T-cell (primary cell): ENCODE measurements around the gene FAM53B. TPM values are rescaled to one million over a fixed set of nuclear protein-coding genes. Genes with fewer than 3 reads are reported as not detected.
A peak's percentile ranks its signal among the peaks of the same experiment; 100 is the strongest.

Experiments
- ATAC-seq, 4 experiments: fragments of 200-7000 bp in 3 of 4; fragments of 150-1000 bp in 1 of 4; cut with Tn5 transposase; replicated peaks in 1 of 4; 1 replicate in 3 of 4; 2 replicates in 1 of 4; pipeline ENCODE4 v1.10.0; 2021; ENCODE audit warnings: moderate library complexity in 3 of 4, mild to moderate bottlenecking in 2 of 4, moderate number of reproducible peaks in 1 of 4
- CTCF ChIA-PET, 2 donors: fragments of 300-600 bp; sonication (Branson Sonifier 250); formaldehyde crosslinking; loops; one replicate each; lab custom pipeline; 2022; ENCODE audit warnings: antibody characterized with exemption in 2 of 2; lab: Charles Lee
- POLR2A ChIA-PET, 2 donors: fragments of 300-600 bp; sonication (Branson Sonifier 250); formaldehyde crosslinking; loops; one replicate each; lab custom pipeline; 2022; ENCODE audit warnings: antibody characterized with exemption in 2 of 2; lab: Charles Lee
- DNase-seq, 35 experiments: peaks; one replicate each; pipeline versions ENCODE4 v3.0.0 to v3.0.0-alpha.2; 2013 to 2023
- H3K27ac ChIP-seq: one replicate; pipeline ENCODE4 v1.5.1; 2013; ENCODE audit warnings: low read length
- H3K27me3 ChIP-seq, 2 experiments: replicated peaks in 1 of 2; 1 replicate in 1 of 2; 2 replicates in 1 of 2; pipeline versions ENCODE4 v1.6.1 to v1.7.0; 2013; ENCODE audit warnings: low read length in 1 of 2, mixed read lengths in 1 of 2; ENCODE audit not compliant: control insufficient read depth in 2 of 2, insufficient read depth in 2 of 2; ENCODE audit errors: extremely low read depth in 1 of 2
- H3K36me3 ChIP-seq, 2 donors: 1 replicate in 1 of 2; 2 replicates in 1 of 2; pipeline versions ENCODE4 v1.6.1 to v1.7.0; 2013; ENCODE audit warnings: low read length in 1 of 2; ENCODE audit not compliant: control insufficient read depth in 2 of 2, insufficient read depth in 1 of 2; ENCODE audit errors: extremely low read depth in 1 of 2
- H3K4me1 ChIP-seq, 2 experiments: 1 replicate in 1 of 2; 2 replicates in 1 of 2; pipeline versions ENCODE4 v1.6.1 to v1.7.0; 2013; ENCODE audit warnings: low read length in 2 of 2, mixed read lengths in 1 of 2; ENCODE audit not compliant: insufficient read depth in 2 of 2, control insufficient read depth in 1 of 2; ENCODE audit errors: extremely low read depth in 1 of 2
- H3K4me3 ChIP-seq, 2 donors: 1 replicate in 1 of 2; 2 replicates in 1 of 2; pipeline versions ENCODE4 v1.5.1 to v1.7.0; 2013; ENCODE audit warnings: mild to moderate bottlenecking in 2 of 2, low read length in 1 of 2, moderate library complexity in 1 of 2; ENCODE audit not compliant: control insufficient read depth in 1 of 2; ENCODE audit errors: extremely low read depth in 1 of 2
- H3K9me3 ChIP-seq: 2 replicates; pipeline ENCODE4 v1.7.0; 2013
- H3K27ac Mint-ChIP-seq, 2 donors: one replicate each; pipeline ENCODE4 v1.8.0; 2020 to 2021; ENCODE audit warnings: mild to moderate bottlenecking in 2 of 2, mixed read lengths in 2 of 2
- H3K27me3 Mint-ChIP-seq, 2 donors: one replicate each; pipeline ENCODE4 v1.8.0; 2021 to 2022; ENCODE audit warnings: mixed read lengths in 2 of 2
- H3K36me3 Mint-ChIP-seq: one replicate; pipeline ENCODE4 v1.8.0; 2021; ENCODE audit warnings: mixed read lengths
- H3K4me1 Mint-ChIP-seq, 3 donors: one replicate each; pipeline ENCODE4 v1.8.0; 2020 to 2022; ENCODE audit warnings: mixed read lengths in 3 of 3, mild to moderate bottlenecking in 1 of 3
- H3K4me3 Mint-ChIP-seq, 3 donors: one replicate each; pipeline ENCODE4 v1.8.0; 2020 to 2022; ENCODE audit warnings: mild to moderate bottlenecking in 3 of 3, mixed read lengths in 3 of 3, moderate library complexity in 3 of 3
- H3K9me3 Mint-ChIP-seq, 3 donors: one replicate each; pipeline ENCODE4 v1.8.0; 2020 to 2022; ENCODE audit warnings: mixed read lengths in 3 of 3
- WGBS: methylation state at CpG from one replicate; pipeline ENCODE4 v1.1.5; 2013; ENCODE audit warnings: missing lambda C conversion rate; ENCODE audit not compliant: insufficient coverage; 5-methylcytosine and 5-hydroxymethylcytosine counted together
- total RNA-seq, 35 experiments: library from RNA in 6 of 35; stranded (reverse) in 6 of 35; fragments of 120-200 nt in 1 of 35; gene quantifications; one replicate each; pipeline versions ENCODE4 v1.2.1 to v1.2.4 and lab custom pipeline; 2013 to 2026

The FAM53B gene
- total RNA-seq, 5 donors from 2014 or later (not counting 1 experiment from before 2014, with no cell fraction given): 39.3 to 86.5 (median 52.3) TPM

DNA sequence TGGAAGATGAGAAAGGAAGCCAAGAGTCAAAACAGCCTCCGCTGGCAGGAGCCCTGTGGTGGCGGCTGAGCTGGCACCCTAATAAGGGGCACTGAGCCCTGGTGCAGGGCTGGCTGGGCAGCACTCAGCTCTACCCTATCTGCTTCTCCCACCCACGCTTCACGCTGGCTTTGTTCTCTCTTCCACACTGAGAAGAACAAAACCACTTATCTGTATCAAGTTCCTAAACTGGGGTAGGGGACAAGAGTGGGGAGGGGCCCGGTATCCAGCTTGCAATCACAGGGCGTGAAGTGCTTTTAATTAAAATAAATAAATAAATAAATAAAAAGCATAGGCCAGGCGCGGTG is 52.1 kb downstream of the FAM53B start:
- Histone ChIP-seq H3K4me3 (no peak overlapping the region), H3K9me3 (no peaks in the 10 kb centered on the region), H3K36me3 (peaks cover 3 to 49% of the 10 kb centered on the region in 2 donors), H3K27ac (peak overlapping the region; percentile 31), H3K4me1 (peaks cover 20 to 96% of the 10 kb centered on the region in 2 experiments), H3K27me3 (no peaks in the 10 kb centered on the region)
- Mint-ChIP-seq H3K4me1 (peaks cover 60 to 89% (median 80%) of the 10 kb centered on the region in 3 donors), H3K27ac (peak overlapping the region in 1 of 2 donors; percentile 13), H3K27me3 (no peaks in the 10 kb centered on the region), H3K36me3 (peaks cover 30% of the 10 kb centered on the region), H3K4me3 (no peak overlapping the region), H3K9me3 (no peaks in the 10 kb centered on the region)
- ATAC-seq (no peak), DNase-seq (no peak)
- WGBS: 92% methylated on average over 2 of the region's 8 CpGs
- POLR2A ChIA-PET: no interaction called here
- CTCF ChIA-PET: interaction anchor here in 1 of 2 donors (0.6 to 1.8 kb wide), 4 partner anchors 10 to 49 kb away, joined by 3 to 6 read pairs (median 4); no protein-coding TSS in a partner anchor

DNA sequence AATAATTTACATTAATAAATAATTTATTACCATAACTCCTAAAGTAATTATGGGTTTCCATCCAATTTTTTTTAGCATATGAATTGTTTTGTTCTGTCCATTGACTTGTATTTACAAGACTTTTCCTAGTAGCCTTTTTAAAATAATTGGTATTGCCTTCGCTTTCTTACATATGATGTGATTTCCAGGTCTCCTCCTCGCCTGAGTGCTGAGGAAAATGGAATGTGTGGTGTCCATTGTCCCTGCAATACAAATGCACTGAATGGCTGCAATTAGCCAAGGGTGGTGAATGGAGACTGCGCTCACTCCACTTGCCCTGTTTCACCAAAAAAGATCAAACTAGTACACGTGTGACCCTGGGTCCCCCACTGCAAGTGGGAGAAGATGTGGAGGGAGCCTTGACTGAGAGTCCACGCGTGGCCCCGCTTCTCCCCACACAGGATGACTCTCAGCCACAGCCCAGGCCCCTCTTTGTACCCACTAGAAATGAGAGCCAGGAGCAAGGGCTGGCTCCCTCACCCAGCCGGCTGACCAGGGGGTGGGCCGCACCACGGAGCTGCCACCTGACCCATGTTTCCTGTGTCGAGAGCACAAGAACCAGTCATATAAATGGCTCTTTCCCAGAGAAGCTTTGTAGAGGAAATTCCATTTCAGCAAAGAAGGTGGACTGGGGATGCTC is 52.6 kb downstream of the FAM53B start:
- DNase-seq (no peak), ATAC-seq (no peak)
- POLR2A ChIA-PET: interaction anchor here in 1 of 2 donors (0.6 kb wide), 1 partner anchor 45 kb away, joined by 4 read pairs; no protein-coding TSS in a partner anchor
- CTCF ChIA-PET: interaction anchor here in 1 of 2 donors (0.9 to 1.8 kb wide), 3 partner anchors 11 to 50 kb away, joined by 3 to 6 read pairs (median 3); no protein-coding TSS in a partner anchor
- no peaks in the 10 kb centered on the region for H3K27me3 Mint-ChIP-seq
- no peaks in the 10 kb centered on the region for H3K9me3 Mint-ChIP-seq
- peak overlapping the region; percentile 13 to 45 for H3K27ac Mint-ChIP-seq
- H3K4me3 Mint-ChIP-seq: no peak overlapping the region
- Histone ChIP-seq H3K27ac (peak overlapping the region; percentile 31), H3K4me1 (peaks cover 15 to 96% of the 10 kb centered on the region in 2 experiments), H3K36me3 (peaks cover 3 to 49% of the 10 kb centered on the region in 2 donors), H3K9me3 (no peaks in the 10 kb centered on the region), H3K27me3 (no peaks in the 10 kb centered on the region), H3K4me3 (no peak overlapping the region)
- H3K36me3 Mint-ChIP-seq: peaks cover 30% of the 10 kb centered on the region
- 82% methylated on average over 6 of the region's 11 CpGs for WGBS
- H3K4me1 Mint-ChIP-seq: peaks cover 59 to 89% (median 79%) of the 10 kb centered on the region in 3 donors

DNA sequence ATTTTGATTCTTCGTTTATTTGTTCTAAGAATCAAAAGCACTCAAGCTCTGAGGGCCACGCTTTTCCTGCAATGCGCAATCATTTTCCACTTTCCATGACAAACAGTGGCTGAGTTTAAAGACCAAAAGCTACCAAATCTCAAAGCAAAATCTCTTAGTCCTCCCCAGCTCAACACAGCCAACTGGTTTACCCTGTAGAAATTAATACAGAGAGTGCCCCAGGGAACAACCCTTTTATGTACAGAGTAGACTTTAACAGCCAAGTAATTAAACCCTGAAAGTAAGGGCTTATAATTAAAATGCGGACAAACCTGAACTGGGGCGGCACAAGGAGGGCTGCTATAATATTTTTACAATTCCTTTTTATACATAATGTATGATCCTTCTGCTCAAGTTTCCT is 53.2 kb downstream of the FAM53B start:
- Histone ChIP-seq H3K9me3 (no peaks in the 10 kb centered on the region), H3K27me3 (no peaks in the 10 kb centered on the region), H3K27ac (peak overlapping the region; percentile 61), H3K4me3 (no peak overlapping the region), H3K4me1 (peaks cover 14 to 96% of the 10 kb centered on the region in 2 experiments), H3K36me3 (peaks cover 3 to 45% of the 10 kb centered on the region in 2 donors)
- DNase-seq (no peak), ATAC-seq (no peak)
- H3K36me3 Mint-ChIP-seq: peaks cover 29% of the 10 kb centered on the region
- no peaks in the 10 kb centered on the region for H3K27me3 Mint-ChIP-seq
- ChIA-PET POLR2A (interaction anchor here in 1 of 2 donors (0.6 to 1.3 kb wide), 2 partner anchors 27 to 46 kb away, joined by 4 read pairs; no protein-coding TSS in a partner anchor), CTCF (interaction anchor here in 1 of 2 donors (0.9 kb wide), 1 partner anchor 13 kb away, joined by 3 read pairs; no protein-coding TSS in a partner anchor)
- H3K9me3 Mint-ChIP-seq: no peaks in the 10 kb centered on the region
- no peak overlapping the region for H3K4me3 Mint-ChIP-seq
- no peak overlapping the region for H3K27ac Mint-ChIP-seq
- H3K4me1 Mint-ChIP-seq: peaks cover 59 to 89% (median 79%) of the 10 kb centered on the region in 3 donors
- 90% methylated on average over 3 of the region's 5 CpGs for WGBS

GRCh38 chr10:124689911-124690498 is 54.2 kb downstream of the FAM53B start:
- Mint-ChIP-seq H3K27me3 (no peaks in the 10 kb centered on the region), H3K9me3 (no peaks in the 10 kb centered on the region), H3K36me3 (peaks cover 20% of the 10 kb centered on the region), H3K27ac (peak overlapping the region; percentile 91 to 93), H3K4me3 (no peak overlapping the region), H3K4me1 (peaks cover 61 to 89% (median 79%) of the 10 kb centered on the region in 3 donors)
- H3K27ac ChIP-seq: peak overlapping the region; percentile 61
- CTCF ChIA-PET: interaction anchor here (0.6 to 3.2 kb wide), 6 partner anchors 11 to 51 kb away, joined by 4 to 27 read pairs (median 10); no protein-coding TSS in a partner anchor
- H3K9me3 ChIP-seq: no peaks in the 10 kb centered on the region
- peaks cover 15 to 98% of the 10 kb centered on the region in 2 experiments for H3K4me1 ChIP-seq
- ATAC-seq: no peak
- no peak overlapping the region for H3K4me3 ChIP-seq
- POLR2A ChIA-PET: interaction anchor here in 1 of 2 donors (1.3 to 1.8 kb wide), 3 partner anchors 11 to 51 kb away, joined by 4 to 8 read pairs (median 5); no protein-coding TSS in a partner anchor
- peaks cover 3 to 41% of the 10 kb centered on the region in 2 donors for H3K36me3 ChIP-seq
- H3K27me3 ChIP-seq: no peaks in the 10 kb centered on the region
- no peak for DNase-seq
- WGBS: 81% methylated on average over 11 of the region's 11 CpGs

- H3K4me3 ChIP-seq: no peak overlapping the region
- ChIA-PET POLR2A (interaction anchor here (0.6 to 1.8 kb wide), 7 partner anchors 11 to 52 kb away, joined by 4 to 8 read pairs (median 4); no protein-coding TSS in a partner anchor), CTCF (interaction anchor here (0.5 to 3.2 kb wide), 20 partner anchors 8 to 374 kb away, joined by 3 to 27 read pairs (median 4); no protein-coding TSS in a partner anchor)
- H3K4me1 ChIP-seq: peaks cover 16 to 95% of the 10 kb centered on the region in 2 experiments
- 40% methylated on average over 2 of the region's 12 CpGs for WGBS
- peak overlapping the region; percentile 91 to 93 for H3K27ac Mint-ChIP-seq
- H3K9me3 Mint-ChIP-seq: no peaks in the 10 kb centered on the region
- peaks cover 2 to 32% of the 10 kb centered on the region in 2 donors for H3K36me3 ChIP-seq
- peaks cover 20% of the 10 kb centered on the region for H3K36me3 Mint-ChIP-seq
- DNase-seq (peak in 28 of 35 experiments; percentile 20 to 80 (median 43)), ATAC-seq (peak; percentile 79 to 88 (median 80))
- peak overlapping the region in 2 of 3 donors; percentile 34 to 46 for H3K4me3 Mint-ChIP-seq
- peak overlapping the region; percentile 61 for H3K27ac ChIP-seq
- H3K27me3 ChIP-seq: no peaks in the 10 kb centered on the region
- no peaks in the 10 kb centered on the region for H3K9me3 ChIP-seq
- no peaks in the 10 kb centered on the region for H3K27me3 Mint-ChIP-seq
- H3K4me1 Mint-ChIP-seq: peaks cover 61 to 87% (median 79%) of the 10 kb centered on the region in 3 donors
Measured at GRCh38 chr10:124688889-124689670, 55.1 kb downstream of the FAM53B start.
